ENCODE results near the gene LHX6.

LHX6 gene

DNA sequence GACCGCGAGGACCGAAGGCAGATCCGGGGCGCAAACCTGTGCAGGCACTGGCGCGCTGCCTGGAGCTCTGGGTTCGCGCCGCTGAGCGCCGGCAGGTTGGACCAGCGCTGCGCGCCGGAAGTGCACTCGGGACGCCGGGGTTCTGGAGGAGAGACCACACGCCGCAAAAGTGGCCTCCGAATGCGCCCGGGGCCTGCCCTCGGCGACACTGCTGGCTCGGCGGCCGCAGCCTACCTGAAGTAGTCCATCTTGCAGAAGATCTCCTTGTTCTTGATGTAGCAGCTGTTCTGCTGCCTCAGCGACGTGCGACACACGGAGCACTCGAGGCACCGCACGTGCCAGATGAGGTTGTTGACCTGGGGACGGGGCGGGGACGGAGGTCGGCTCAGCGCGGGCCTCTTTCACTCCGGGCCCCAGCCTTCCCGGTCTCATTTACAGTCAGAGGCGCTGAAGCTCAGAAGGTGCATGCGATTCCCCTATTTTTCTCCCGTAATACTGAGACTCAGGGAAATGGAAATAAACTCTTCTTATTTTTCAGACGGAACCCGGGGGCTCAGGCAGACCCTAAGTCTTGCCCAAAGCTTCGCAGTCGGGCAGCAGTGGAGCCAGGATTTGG lies 2.5 kb downstream of the LHX6 start:
- Histone ChIP-seq H3K27me3 (ENCODE audit: insufficient read depth, low read depth, severe bottlenecking) (peaks cover 98% of the 10 kb centered on the region), H3K4me3 (ENCODE audit: low read depth, low read length) (no peak overlapping the region), H3K36me3 (no peaks in the 10 kb centered on the region), H3K9me3 (ENCODE audit: severe bottlenecking) (peaks cover 16% of the 10 kb centered on the region), H3K27ac (no peak overlapping the region)
- TF ChIP-seq, protein P1, sequence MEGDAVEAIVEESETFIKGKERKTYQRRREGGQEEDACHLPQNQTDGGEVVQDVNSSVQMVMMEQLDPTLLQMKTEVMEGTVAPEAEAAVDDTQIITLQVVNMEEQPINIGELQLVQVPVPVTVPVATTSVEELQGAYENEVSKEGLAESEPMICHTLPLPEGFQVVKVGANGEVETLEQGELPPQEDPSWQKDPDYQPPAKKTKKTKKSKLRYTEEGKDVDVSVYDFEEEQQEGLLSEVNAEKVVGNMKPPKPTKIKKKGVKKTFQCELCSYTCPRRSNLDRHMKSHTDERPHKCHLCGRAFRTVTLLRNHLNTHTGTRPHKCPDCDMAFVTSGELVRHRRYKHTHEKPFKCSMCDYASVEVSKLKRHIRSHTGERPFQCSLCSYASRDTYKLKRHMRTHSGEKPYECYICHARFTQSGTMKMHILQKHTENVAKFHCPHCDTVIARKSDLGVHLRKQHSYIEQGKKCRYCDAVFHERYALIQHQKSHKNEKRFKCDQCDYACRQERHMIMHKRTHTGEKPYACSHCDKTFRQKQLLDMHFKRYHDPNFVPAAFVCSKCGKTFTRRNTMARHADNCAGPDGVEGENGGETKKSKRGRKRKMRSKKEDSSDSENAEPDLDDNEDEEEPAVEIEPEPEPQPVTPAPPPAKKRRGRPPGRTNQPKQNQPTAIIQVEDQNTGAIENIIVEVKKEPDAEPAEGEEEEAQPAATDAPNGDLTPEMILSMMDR (IDR thresholded peaks at IDR 0.05; ENCODE audit: low read depth, low read length): no peak
- DNase-seq: no peak

DNA sequence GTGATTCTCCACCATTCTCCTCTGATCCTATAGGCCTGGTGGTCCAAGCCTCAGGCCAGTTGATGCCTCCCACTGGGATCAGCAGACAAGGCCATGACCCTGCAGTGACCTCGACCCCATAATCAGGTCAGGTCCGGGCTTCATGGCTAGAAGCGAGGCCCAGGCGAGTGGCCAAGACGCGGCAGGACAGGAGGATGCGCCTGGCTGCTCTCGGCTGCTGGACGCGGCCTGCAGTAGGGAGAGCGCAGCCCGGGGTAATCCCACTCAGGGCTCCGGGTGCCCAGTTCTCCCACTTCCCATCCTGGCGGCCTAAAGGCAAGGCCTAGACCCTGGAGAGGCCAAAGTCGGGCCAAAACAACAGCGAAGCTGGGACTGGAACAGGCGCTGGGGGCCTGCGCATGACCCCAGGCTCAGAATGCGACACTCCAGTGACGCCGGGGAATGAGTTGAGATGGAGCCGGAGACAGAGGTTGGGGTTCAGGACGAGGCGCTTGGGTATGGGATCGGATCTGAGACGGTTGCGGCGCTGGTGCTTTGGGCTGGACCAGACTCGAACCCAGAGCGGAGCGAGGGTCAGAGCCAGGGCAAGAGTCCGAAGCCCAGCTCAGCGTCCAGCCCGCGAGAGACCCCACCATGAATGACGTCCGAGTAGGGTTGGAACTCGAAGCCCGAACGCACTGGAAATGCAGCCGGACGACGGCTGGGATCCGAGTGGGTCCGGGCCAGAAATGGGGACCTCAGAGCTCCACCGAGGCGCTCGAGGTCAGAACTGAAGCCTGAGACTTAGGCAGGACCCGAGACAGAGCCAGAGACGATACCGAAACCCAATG lies 3.2 kb downstream of the LHX6 start:
- H3K4me3 ChIP-seq (ENCODE audit: low read depth, low read length): no peak overlapping the region
- no peak overlapping the region for H3K27ac ChIP-seq
- H3K9me3 ChIP-seq (ENCODE audit: severe bottlenecking): peaks cover 16% of the 10 kb centered on the region
- no peaks in the 10 kb centered on the region for H3K36me3 ChIP-seq
- DNase-seq: no peak
- TF ChIP-seq, protein P1 (IDR thresholded peaks at IDR 0.05; ENCODE audit: low read depth, low read length): no peak
- peaks cover 98% of the 10 kb centered on the region for H3K27me3 ChIP-seq (ENCODE audit: insufficient read depth, low read depth, severe bottlenecking)

DNA sequence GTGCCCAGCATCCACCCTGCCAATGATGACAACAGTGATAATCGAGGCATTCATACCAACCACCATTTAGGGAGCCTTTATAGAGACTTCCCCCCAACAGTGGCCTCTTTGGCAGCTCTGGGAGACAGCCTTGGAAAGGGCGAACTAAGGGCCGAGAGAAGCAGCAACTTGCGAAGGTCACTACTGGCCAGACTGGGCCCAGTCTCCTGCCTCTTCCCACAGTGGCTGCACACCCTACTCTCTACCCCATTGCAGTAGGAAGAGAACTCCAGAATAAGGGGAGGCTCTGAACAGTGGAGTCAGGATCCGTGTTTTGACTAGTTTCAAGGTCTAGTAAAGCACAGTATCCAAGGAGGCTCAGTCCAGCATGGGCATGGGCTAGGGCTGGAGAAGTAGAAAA lies 5.3 kb downstream of the LHX6 start:
- Histone ChIP-seq H3K4me3 (ENCODE audit: low read depth, low read length) (no peak overlapping the region), H3K27me3 (ENCODE audit: insufficient read depth, low read depth, severe bottlenecking) (peaks cover 98% of the 10 kb centered on the region), H3K36me3 (no peaks in the 10 kb centered on the region), H3K9me3 (ENCODE audit: severe bottlenecking) (peaks cover 16% of the 10 kb centered on the region), H3K27ac (no peak overlapping the region)
- TF ChIP-seq, protein P1 (IDR thresholded peaks at IDR 0.05; ENCODE audit: low read depth, low read length): no peak
- DNase-seq: no peak

DNA sequence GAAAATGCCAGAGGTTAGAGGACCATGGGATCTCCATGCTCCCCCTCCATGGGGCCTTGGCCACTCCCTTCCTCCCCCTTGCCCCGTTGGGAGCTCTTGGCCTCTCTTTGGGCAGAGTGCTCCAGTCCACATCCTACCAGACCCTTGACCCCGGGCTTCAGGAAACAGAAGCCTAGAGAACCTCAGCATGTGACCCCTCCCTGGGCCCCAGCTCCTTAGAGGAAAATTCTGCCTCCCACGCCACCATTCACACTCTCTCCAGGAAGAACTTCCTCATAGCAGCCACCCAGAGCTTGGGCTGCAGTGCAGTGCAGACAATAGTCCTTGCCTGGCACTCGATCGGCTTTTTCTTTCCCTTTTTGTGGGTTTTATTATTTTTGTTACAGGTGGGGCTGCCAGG lies 6.0 kb downstream of the LHX6 start:
- no peak for DNase-seq
- TF ChIP-seq, protein P1 (IDR thresholded peaks at IDR 0.05; ENCODE audit: low read depth, low read length): no peak
- H3K27ac ChIP-seq: no peak overlapping the region
- H3K9me3 ChIP-seq (ENCODE audit: severe bottlenecking): peaks cover 16% of the 10 kb centered on the region
- H3K4me3 ChIP-seq (ENCODE audit: low read depth, low read length): no peak overlapping the region
- H3K27me3 ChIP-seq (ENCODE audit: insufficient read depth, low read depth, severe bottlenecking): peaks cover 100% of the 10 kb centered on the region
- H3K36me3 ChIP-seq: no peaks in the 10 kb centered on the region

DNA sequence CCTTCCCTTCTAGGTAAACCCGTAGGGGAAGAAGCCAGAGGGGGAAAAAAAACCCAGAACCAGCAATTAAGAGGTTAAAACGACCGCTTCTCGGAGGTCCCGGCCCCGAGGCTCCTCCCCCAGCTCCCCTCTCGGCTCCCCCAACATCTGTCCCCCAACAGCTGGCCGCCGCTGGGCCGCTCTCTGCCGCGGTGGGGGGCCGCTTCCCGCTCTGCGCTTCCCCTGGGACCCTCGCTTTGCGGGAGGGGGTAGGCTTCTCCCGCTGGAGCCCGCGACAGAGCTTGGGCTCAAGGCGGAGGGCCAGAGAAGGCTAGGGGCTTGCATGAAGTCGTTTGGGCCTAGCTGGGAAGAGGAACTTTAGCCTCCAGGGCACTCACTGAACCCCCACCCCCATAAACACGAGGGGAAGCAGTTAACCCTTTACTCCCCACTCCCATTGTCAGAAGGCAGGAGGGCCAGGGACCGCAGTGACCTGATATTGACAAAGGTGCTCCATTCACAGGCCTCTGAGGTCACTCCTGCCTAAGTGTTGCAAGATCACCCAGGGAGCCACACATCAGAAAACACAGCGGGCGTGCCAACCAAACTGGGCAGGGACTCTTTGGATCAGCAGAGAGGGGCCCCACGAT lies 7.5 kb downstream of the LHX6 start:
- peaks cover 13% of the 10 kb centered on the region for H3K9me3 ChIP-seq (ENCODE audit: severe bottlenecking)
- TF ChIP-seq, protein P1 (IDR thresholded peaks at IDR 0.05; ENCODE audit: low read depth, low read length): no peak
- peaks cover 98% of the 10 kb centered on the region for H3K27me3 ChIP-seq (ENCODE audit: insufficient read depth, low read depth, severe bottlenecking)
- no peak overlapping the region for H3K4me3 ChIP-seq (ENCODE audit: low read depth, low read length)
- no peak for DNase-seq
- H3K27ac ChIP-seq: no peak overlapping the region
- H3K36me3 ChIP-seq: no peaks in the 10 kb centered on the region
